IgD-negative memory B cell (primary cell): Measurements from ENCODE around the gene C1orf232. TPM values are rescaled to one million over a fixed set of nuclear protein-coding genes. Genes with fewer than 3 reads are reported as not detected.

Experiments
- H3K27ac Mint-ChIP-seq, 3 donors: one replicate each; pipeline ENCODE4 v1.8.0; 2020 to 2022; ENCODE audit warnings: mild to moderate bottlenecking in 3 of 3, mixed read lengths in 3 of 3, moderate library complexity in 1 of 3
- H3K27me3 Mint-ChIP-seq: one replicate; pipeline ENCODE4 v1.8.0; 2021; ENCODE audit warnings: mixed read lengths
- H3K36me3 Mint-ChIP-seq: one replicate; pipeline ENCODE4 v1.8.0; 2020; ENCODE audit warnings: mild to moderate bottlenecking, mixed read lengths
- H3K4me1 Mint-ChIP-seq, 3 donors: one replicate each; pipeline ENCODE4 v1.8.0; 2020 to 2022; ENCODE audit warnings: mixed read lengths in 3 of 3, mild to moderate bottlenecking in 1 of 3
- H3K4me3 Mint-ChIP-seq, 4 donors: one replicate each; pipeline ENCODE4 v1.8.0; 2020 to 2022; ENCODE audit warnings: mild to moderate bottlenecking in 4 of 4, mixed read lengths in 4 of 4, moderate library complexity in 3 of 4
- H3K9me3 Mint-ChIP-seq, 3 donors: one replicate each; pipeline ENCODE4 v1.8.0; 2020 to 2021; ENCODE audit warnings: mixed read lengths in 3 of 3, mild to moderate bottlenecking in 1 of 3
- polyA plus RNA-seq: library from polyadenylated mRNA; unstranded; fragments of 300-500 nt; fragmentation: Illumina TruSeq; gene quantifications from one replicate; pipeline ENCODE4 v1.2.3, GENCODE V29; 2021

C1orf232 gene
- polyA plus RNA-seq = not detected

DNA sequence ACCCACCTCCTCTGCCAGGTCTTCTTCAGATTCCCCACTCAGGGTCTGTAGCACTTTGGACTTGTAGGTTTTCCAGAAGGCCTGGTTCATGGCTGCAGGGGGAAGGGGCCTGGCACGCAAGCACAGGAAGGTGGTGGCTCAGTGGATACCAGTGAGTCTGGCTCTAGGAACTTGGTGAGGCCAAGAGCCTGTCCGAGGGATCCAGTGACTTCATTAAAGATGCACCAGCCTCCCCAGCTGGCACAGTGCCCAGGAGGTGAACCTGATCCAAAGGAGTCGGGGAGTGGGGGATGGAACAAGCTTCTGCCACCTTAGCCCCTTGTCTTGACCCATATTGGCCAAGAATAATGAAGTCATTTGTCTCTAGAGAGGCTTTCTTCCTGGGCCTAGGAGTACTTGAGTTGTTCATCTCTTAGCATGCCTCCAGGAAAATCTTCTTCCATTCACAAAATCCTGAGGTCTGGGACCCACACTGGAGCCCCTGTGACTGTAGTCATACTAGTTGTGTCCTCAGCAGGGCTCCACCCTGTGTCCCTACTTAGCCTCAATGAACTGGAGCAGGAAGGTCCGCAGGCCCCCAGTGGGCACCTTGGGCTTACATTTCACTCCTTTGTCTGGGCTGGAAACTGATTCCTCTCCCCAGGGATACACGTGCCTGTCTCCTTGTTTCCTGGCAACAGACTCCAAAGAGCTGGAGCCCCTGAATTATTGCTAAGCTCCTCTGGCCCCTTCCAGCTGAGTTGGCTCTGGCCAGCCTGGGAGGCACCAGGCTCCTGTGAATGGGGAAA is at the start of gene C1orf232:
Gene C1orf232, minus strand, starts transcription at position 554 of the 788 bp plus-strand sequence. Its CDS starts 464 bp downstream, at position 90.
- Mint-ChIP-seq H3K27me3 (peaks cover 1% of the 10 kb centered on the region), H3K36me3 (no peaks in the 10 kb centered on the region), H3K4me3 (peak within 1 kb of the TSS; percentile 92 to 98 (median 95)), H3K9me3 (no peaks in the 10 kb centered on the region), H3K4me1 (peaks cover 0 to 4% (median 3%) of the 10 kb centered on the region in 3 donors), H3K27ac (peak within 1 kb of the TSS; percentile 53 to 96 (median 88))

DNA sequence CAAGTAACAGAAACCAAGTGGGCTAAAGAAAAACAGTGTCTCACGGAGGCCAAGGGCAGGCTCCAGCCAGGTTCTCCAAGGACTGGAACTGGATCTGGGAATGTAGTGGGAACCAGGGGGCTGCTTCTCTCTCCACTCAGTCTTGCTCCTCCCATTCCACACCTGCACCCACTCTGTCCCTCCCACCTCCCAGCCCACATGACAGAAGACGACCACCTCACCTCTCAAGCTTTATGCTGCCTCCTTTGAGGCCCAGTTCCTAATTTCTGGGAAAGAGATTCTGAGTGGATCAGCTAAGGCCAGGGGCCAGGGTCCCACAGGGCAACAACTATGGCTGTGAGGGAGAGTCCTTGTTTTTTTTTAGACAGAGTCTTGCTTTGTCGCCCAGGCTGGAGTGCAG is 46.5 kb upstream of the C1orf232 start:
- Mint-ChIP-seq H3K9me3 (no peaks in the 10 kb centered on the region), H3K36me3 (no peaks in the 10 kb centered on the region), H3K27me3 (peaks cover 4% of the 10 kb centered on the region), H3K27ac (no peak overlapping the region), H3K4me1 (no peaks in the 10 kb centered on the region), H3K4me3 (no peak overlapping the region)

GRCh38 chr1:26213335-26213905 is 44.7 kb upstream of the C1orf232 start:
- peaks cover 2% of the 10 kb centered on the region for H3K27me3 Mint-ChIP-seq
- H3K36me3 Mint-ChIP-seq = no peaks in the 10 kb centered on the region
- H3K9me3 Mint-ChIP-seq = no peaks in the 10 kb centered on the region
- no peaks in the 10 kb centered on the region for H3K4me1 Mint-ChIP-seq
- H3K4me3 Mint-ChIP-seq = no peak overlapping the region
- no peak overlapping the region for H3K27ac Mint-ChIP-seq

GRCh38 chr1:26212726-26213125 is 44.0 kb upstream of the C1orf232 start:
- no peak overlapping the region for H3K27ac Mint-ChIP-seq

GRCh38 chr1:26210147-26210870 is 41.5 kb upstream of the C1orf232 start:
- Mint-ChIP-seq H3K4me1 (no peaks in the 10 kb centered on the region), H3K4me3 (no peak overlapping the region), H3K27me3 (peaks cover 4% of the 10 kb centered on the region), H3K36me3 (no peaks in the 10 kb centered on the region), H3K27ac (no peak overlapping the region), H3K9me3 (no peaks in the 10 kb centered on the region)

More at GRCh38 chr1:26212726-26213125, 44.0 kb upstream of the C1orf232 start:
- Mint-ChIP-seq H3K27me3 (peaks cover 2% of the 10 kb centered on the region), H3K4me3 (no peak overlapping the region), H3K36me3 (no peaks in the 10 kb centered on the region), H3K9me3 (no peaks in the 10 kb centered on the region), H3K4me1 (no peaks in the 10 kb centered on the region)

GRCh38 chr1:26203642-26204318 is 35.0 kb upstream of the C1orf232 start:
- H3K4me1 Mint-ChIP-seq = peaks cover 0 to 13% (median 10%) of the 10 kb centered on the region in 3 donors
- peaks cover 12% of the 10 kb centered on the region for H3K27me3 Mint-ChIP-seq
- no peaks in the 10 kb centered on the region for H3K9me3 Mint-ChIP-seq
- H3K27ac Mint-ChIP-seq = no peak overlapping the region
- H3K36me3 Mint-ChIP-seq = peaks cover 1% of the 10 kb centered on the region
- no peak overlapping the region for H3K4me3 Mint-ChIP-seq

DNA sequence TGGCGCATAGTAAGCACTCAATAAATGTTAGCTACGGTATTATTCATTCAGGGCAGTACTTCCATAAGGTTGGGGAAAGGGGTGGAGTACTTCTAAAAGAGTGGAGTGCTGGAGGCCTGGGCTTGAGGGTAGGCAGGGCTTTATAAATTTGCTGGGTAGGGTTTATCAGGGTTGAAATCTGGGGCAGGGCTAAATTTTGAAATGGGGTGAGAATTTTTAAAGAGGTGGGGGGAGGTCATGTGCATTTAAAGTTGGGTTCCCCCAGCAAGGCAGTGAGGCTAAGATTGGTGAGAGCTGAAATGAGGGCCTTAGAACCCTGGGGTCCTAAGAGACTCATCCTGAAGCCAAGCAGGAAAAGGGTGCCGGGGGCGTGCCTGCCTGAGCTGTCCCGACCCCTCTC is 31.6 kb upstream of the C1orf232 start:
- Mint-ChIP-seq H3K27me3 (peaks cover 10% of the 10 kb centered on the region), H3K27ac (no peak overlapping the region), H3K4me3 (peak overlapping the region in 1 of 4 donors; percentile 84), H3K36me3 (peaks cover 3% of the 10 kb centered on the region), H3K9me3 (no peaks in the 10 kb centered on the region), H3K4me1 (peaks cover 0 to 13% (median 10%) of the 10 kb centered on the region in 3 donors)

GRCh38 chr1:26197813-26198212 is 29.1 kb upstream of the C1orf232 start:
- Mint-ChIP-seq H3K36me3 (peaks cover 3% of the 10 kb centered on the region), H3K27ac (no peak overlapping the region), H3K4me3 (no peak overlapping the region), H3K27me3 (peaks cover 5% of the 10 kb centered on the region), H3K4me1 (peaks cover 0 to 13% (median 10%) of the 10 kb centered on the region in 3 donors), H3K9me3 (no peaks in the 10 kb centered on the region)

GRCh38 chr1:26197301-26197700 is 28.5 kb upstream of the C1orf232 start:
- Mint-ChIP-seq H3K27me3 (peaks cover 7% of the 10 kb centered on the region), H3K4me3 (no peak overlapping the region), H3K4me1 (peaks cover 0 to 13% (median 10%) of the 10 kb centered on the region in 3 donors), H3K9me3 (no peaks in the 10 kb centered on the region), H3K27ac (no peak overlapping the region), H3K36me3 (peaks cover 2% of the 10 kb centered on the region)

DNA sequence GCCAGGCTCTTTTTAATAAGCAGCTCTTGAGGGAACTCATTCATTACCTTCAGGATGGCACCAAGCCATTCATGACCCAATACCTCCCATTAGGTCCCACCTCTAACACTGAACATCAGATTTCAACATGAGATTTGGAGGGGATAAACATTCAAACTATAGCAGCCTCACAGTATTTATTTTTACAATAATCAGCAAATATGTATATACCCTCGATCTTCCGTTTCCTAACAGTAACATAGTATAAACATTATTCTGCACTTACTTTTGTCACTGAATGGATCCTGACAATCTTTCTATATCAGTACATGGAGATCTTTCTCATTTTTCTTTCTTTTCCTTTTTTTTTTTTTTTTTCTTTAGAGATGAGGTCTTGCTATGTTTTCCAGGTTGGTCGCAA is 27.0 kb upstream of the C1orf232 start:
- peaks cover 7% of the 10 kb centered on the region for H3K27me3 Mint-ChIP-seq
- H3K9me3 Mint-ChIP-seq = no peaks in the 10 kb centered on the region
- no peak overlapping the region for H3K4me3 Mint-ChIP-seq
- H3K4me1 Mint-ChIP-seq = peaks cover 0 to 3% (median 0%) of the 10 kb centered on the region in 3 donors
- no peak overlapping the region for H3K27ac Mint-ChIP-seq
- H3K36me3 Mint-ChIP-seq = peaks cover 2% of the 10 kb centered on the region

GRCh38 chr1:26191739-26192138 is 23.0 kb upstream of the C1orf232 start:
- Mint-ChIP-seq H3K9me3 (no peaks in the 10 kb centered on the region), H3K36me3 (peaks cover 2% of the 10 kb centered on the region), H3K4me3 (no peak overlapping the region), H3K27ac (no peak overlapping the region), H3K4me1 (peaks cover 0 to 2% (median 0%) of the 10 kb centered on the region in 3 donors), H3K27me3 (peaks cover 3% of the 10 kb centered on the region)

DNA sequence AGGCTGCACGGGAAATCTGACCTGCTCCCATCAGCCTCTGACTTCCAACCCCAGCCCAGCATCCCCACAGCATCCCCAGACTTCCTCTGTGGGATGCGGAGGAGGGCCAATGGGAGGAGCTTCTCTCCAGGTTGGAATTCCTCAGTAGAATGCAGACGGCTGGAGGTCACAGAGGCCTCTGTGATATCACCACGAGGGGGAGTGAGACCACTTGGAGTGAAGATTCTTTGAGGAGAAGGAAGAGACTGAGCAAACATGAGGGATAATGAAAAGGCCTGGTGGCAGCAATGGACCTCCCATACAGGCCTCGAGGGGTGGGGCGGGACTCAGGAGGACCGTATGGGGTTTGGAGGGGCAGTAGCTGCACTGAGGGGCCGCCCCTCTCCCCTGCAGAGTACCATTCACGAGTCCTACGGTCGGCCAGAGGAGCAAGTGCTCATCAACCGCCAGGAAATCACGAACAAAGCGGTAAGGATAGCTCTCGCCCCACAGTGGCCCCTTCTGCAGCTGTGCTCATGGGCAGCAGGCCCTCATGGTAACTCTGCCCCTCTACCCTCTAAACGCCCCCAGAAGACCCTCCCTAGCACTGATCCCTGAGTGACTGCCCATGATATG is 21.7 kb upstream of the C1orf232 start, which contains the start of gene CATSPER4:
Gene CATSPER4, plus strand, starts transcription at position 230 of the 615 bp plus-strand sequence. Its CDS starts 26 bp downstream, at position 256.
- peaks cover 0 to 2% (median 0%) of the 10 kb centered on the region in 3 donors for H3K4me1 Mint-ChIP-seq
- no peak within 1 kb of the TSS for H3K4me3 Mint-ChIP-seq
- peaks cover 3% of the 10 kb centered on the region for H3K27me3 Mint-ChIP-seq
- no peaks in the 10 kb centered on the region for H3K36me3 Mint-ChIP-seq
- no peaks in the 10 kb centered on the region for H3K9me3 Mint-ChIP-seq
- peak within 1 kb of the TSS in 1 of 3 donors; percentile 80 for H3K27ac Mint-ChIP-seq

- no peak overlapping the region for H3K4me3 Mint-ChIP-seq
- H3K4me1 Mint-ChIP-seq = peaks cover 0 to 2% (median 0%) of the 10 kb centered on the region in 3 donors
- H3K27ac Mint-ChIP-seq = no peak overlapping the region
- H3K27me3 Mint-ChIP-seq = peaks cover 3% of the 10 kb centered on the region
- H3K9me3 Mint-ChIP-seq = no peaks in the 10 kb centered on the region
- H3K36me3 Mint-ChIP-seq = no peaks in the 10 kb centered on the region
Measured at GRCh38 chr1:26189751-26190275, 21.1 kb upstream of the C1orf232 start.

- peaks cover 0 to 2% (median 0%) of the 10 kb centered on the region in 3 donors for H3K4me1 Mint-ChIP-seq
- no peak overlapping the region for H3K4me3 Mint-ChIP-seq
Measured at GRCh38 chr1:26189331-26189730, 20.6 kb upstream of the C1orf232 start.

More at GRCh38 chr1:26189331-26189730, 20.6 kb upstream of the C1orf232 start:
- Mint-ChIP-seq H3K27me3 (peaks cover 3% of the 10 kb centered on the region), H3K36me3 (no peaks in the 10 kb centered on the region), H3K9me3 (no peaks in the 10 kb centered on the region), H3K27ac (no peak overlapping the region)
